GM19468 (cell line): ENCODE data around the gene TMEM178B.
"Not testable (repeated sequence)": the region's sequence is repeated elsewhere in the genome, so short reads cannot be mapped to it uniquely, and the experiment has no call there.

ENCODE experiments used
- ATAC-seq: cut with Tn5 transposase; IDR thresholded peaks from one replicate; pipeline ENCODE4 v1.9.1; 2021; ENCODE audit warnings: mild to moderate bottlenecking, moderate library complexity, moderate number of reproducible peaks; ENCODE audit not compliant: unreplicated experiment; ENCODE audit errors: extremely low read depth

The TMEM178B gene

GRCh38 chr7:141177120-141177519, 103.3 kb downstream of the TMEM178B start:
- not testable (repeated sequence) for ATAC-seq

DNA sequence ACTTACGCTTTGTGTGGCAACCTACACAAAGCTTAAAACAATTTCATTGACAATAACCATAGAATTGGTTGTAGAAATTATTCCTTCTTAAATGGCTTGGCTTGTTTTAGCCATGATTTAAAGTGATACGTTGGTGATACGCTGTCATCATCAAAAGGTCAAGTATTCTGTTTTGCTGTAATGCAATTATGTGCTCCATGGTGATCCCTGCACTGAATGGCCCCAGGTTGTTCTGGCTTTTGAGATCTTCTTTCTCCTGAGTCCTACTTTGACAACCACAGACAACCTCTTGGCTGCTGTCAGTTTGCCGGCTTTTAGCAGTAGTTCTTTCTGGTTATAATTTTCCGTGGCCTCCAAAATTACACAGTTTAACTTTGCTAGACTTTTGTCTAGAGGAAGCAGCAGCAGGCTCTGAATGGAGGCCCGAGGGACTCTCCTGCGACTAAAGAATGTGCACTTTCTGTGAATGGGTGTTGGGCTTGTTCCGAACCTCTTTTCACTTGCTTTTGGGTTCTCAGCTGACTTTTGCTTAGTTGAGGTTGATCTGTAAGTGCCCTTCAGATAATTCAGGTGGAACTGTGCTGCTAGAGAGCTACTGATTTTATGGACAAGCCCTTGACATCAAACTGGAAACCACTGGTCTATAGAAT, 104.7 kb downstream of the TMEM178B start:
- no peak for ATAC-seq

- ATAC-seq: no peak
These were observed 107.9 kb downstream of the TMEM178B start for GRCh38 chr7:141181812-141182211.

GRCh38 chr7:141184532-141185190, 110.8 kb downstream of the TMEM178B start:
- no peak for ATAC-seq

- ATAC-seq: no peak
These were observed 111.6 kb downstream of the TMEM178B start for GRCh38 chr7:141185369-141185967.

DNA sequence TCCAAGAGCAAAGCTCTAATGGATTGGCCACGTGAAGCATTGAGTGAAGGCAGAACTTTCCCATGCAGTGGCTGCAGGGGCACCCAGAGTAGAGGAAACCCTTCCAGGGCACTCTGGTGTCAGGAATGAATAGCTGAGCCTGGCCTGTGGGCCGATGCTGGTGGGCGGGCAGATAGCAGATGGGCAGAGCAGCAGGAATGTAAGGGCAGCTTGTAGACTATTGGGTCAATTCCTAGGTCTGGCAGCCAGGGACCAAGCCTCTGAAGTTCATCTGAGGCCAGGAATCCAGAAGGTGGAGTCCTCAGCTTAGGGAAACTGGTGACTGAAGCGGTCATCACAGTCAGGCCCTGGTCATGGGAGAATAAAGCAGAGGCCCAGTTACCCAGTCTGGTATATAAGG, 115.4 kb downstream of the TMEM178B start:
- ATAC-seq: no peak

- ATAC-seq: no peak
These were observed 116.6 kb downstream of the TMEM178B start for GRCh38 chr7:141190495-141190894.

DNA sequence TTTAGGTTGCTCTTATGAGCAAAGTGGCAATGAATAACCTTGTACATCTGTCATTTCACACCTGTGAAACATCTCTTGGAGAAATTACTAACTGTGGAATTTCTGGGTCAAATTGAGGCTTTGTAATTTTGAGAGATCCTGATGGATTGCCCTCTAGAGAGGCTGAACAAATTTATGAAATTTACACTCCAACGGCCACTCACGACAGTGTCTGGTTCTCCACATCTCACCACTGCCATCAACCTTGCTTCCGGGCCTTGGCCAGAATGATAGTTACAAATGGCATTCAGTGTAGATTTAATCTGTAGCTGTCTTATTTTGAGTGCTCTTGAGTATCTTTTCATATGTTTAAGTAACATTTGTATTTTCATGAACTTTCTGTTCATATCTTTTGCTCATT, 117.4 kb downstream of the TMEM178B start:
- ATAC-seq: no peak

- ATAC-seq: no peak
These were observed 119.2 kb downstream of the TMEM178B start for GRCh38 chr7:141193066-141193465.

- not testable (repeated sequence) for ATAC-seq
These were observed 121.9 kb downstream of the TMEM178B start for GRCh38 chr7:141195722-141196121.

GRCh38 chr7:141198194-141198958, 124.5 kb downstream of the TMEM178B start:
- no peak for ATAC-seq

DNA sequence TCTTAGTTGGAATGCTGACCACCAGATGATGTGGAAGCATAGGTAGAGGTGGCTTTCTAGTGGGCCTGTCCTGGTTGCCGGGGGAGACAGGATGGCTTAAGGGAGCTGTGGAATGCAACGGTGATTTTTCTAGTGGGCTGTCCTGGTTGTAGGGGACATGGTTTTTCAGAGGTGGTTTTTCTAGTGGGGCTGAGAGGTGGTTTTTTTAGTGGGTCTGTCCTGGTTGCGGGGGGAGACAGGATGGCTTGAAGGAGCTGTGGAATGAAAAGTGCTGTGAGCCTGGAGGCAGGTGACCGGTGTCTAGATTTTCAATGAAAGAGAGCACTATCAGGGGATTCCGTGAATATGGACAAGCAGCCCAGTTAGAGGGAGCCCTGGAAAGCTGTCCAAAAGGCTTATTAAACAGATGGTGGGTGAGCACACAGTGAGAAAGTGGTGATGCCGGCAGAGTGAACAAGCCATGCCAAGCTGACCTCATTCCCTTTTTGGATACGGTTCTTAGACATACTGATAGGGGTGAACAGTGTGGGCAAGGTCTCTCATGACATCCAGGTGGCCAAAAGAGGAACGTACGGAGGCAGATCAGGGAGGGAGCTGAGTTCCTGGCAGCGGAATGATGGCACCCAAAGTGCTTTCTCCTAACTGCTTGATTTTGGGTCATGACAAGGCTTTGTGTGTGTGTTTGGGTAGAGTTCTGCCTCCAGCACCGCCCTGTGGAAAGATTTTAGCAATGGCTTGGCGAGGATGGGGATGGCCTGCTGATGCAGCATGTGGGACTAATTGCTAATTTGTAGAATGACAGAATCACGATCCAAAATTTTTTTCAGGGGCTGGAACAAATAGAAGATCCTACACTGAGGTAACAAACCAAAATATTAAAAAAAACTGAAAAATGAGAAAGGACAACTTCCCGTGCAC, 126.6 kb downstream of the TMEM178B start:
- no peak for ATAC-seq

DNA sequence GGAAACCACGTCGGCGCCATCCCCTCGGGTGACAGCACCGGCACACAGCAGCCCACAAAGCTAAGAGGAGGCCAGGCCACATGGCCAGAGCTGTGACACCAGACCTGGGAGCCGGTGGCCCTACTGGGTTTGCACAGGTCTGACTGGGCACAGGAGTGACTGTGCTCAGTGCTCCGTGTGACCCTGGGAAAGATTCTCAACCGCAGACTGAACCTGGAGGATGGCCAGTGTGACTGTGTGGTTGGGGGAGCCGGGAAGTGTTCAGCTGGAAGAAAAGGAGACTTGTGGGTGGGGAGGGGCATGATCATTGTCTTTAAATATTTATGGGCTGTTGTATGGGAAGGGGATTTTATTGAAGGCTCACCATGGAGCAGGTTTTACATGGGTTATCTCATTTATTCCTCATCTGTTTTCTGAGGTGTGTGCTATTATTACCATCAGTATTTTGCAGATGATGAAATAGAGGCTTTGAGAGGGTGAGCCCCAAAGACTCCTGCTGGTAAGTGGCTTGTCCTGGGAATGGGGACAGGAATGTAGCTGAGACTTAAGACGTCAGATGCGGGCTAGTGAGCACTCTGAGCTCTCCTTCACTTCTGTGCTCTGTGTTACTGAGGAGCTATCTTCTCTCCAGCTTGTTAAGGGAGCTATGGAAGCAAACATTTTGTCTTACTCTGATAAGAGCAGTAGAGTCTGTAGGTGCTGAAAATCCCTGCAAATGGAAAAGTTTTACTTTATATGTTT, 127.5 kb downstream of the TMEM178B start:
- no peak for ATAC-seq

DNA sequence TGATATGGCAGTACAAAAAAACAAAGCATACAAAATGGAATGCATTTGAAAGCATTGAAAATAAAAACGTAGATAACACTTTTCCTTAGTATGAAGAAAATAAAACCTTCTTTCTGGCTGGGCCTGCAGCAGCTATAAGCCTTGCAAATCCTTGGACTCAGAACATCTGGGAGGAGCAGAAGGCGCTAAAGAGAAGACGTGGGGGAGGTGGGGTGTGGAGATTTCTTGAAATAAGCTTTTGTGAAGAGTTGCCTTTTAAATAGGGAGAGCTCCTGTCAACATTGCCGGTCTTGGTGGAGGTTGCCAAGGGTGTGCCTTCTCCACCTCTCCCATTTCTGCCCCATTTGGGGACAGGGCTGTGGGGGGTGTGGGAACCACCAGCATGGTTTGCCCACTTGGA, 128.7 kb downstream of the TMEM178B start:
- ATAC-seq: no peak

DNA sequence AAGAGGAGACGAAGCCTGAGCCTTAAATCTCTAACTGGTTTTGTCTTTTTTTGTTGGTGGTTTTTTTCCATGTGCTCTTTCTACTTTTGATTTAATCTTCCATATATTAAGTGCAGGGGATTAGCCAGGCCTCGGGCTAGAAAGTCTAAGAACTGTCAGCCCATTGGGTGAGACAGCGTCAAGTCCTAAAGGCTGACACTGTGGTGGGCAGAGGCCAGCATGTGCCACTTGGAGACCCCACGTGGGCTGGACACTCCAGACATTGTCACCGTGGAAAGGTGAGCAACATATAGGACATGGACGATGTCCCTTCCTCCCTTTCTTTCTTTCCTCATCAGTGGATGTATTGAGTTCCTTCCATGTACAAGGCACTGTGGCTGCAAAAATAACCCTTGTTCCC, 129.3 kb downstream of the TMEM178B start:
- ATAC-seq: no peak

DNA sequence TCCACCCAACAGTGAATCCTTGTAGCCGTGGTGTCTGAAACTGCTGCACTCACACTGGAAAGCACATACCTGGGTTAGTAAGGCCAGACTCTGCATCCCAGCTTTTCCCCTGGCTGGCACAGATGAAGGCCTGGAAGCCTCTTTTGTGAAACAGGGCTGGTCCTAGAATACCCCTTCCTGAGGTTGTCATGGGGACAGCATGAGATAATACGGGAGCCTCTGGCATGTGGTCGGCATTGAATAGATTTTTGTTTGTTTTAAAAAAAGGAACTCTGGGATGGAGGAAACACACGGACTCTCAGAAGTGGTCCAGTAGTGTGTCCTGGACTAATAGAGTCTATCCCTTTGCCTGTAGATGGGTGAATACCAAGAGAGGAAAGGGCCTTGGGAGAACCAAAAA, 129.7 kb downstream of the TMEM178B start:
- no peak for ATAC-seq

GRCh38 chr7:141207661-141208060, 133.8 kb downstream of the TMEM178B start:
- no peak for ATAC-seq

DNA sequence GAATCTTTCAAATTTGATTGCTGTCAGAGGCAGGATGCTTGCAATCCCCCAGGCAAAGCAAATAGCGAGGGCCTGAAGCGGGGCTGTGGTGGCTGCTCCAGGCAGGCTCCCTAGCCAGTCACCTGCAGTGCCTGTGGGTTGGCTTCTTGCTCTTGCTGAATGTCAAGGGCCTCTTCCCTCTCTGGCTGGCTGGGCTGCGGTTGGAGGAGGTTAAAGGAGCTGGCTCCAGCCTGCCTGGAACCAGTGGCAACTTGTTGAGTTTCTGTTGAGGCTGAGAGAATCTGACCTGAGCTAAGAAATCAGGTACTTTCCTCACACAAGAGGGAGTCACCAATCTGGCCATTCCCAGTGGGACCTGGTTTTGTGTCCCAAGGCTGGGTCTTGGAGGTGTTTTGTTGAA, 134.7 kb downstream of the TMEM178B start:
- no peak for ATAC-seq

DNA sequence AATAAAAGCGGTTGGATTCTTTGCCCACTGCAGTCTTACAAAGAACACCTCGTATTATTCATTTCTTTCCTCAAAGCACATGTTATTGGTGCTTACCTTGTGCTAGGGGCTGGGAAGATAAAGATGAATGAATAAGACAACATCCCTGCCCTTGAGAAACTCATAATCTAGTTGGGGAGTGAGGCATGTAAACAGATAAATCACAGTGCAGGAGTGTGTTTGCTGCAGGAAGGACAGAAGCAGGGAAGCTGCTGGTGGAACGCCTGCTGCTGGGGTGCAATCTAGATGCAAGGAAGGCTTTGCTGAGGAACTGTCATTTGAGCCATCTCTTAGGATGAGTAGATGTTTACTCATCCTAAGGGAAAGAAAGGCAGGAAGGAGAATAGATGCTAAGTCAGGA, 135.6 kb downstream of the TMEM178B start:
- ATAC-seq: no peak
